Measurements from ENCODE around the gene PTCD3.

- TF ChIP-seq REST (IDR thresholded peaks at IDR 0.05; ENCODE audit: insufficient read depth in 1 of 2, low read depth in 2 of 2, low read length in 2 of 2) (no peak), TAF1 (IDR thresholded peaks at IDR 0.05; ENCODE audit: borderline replicate concordance, insufficient read depth, low read length) (no peak)
Observed at GRCh38 chr2:86070868-86071267, 35.2 kb upstream of the PTCD3 start.
